Endothelial cell of umbilical vein (primary cell): ENCODE data around the gene CTIF. TPM values are rescaled to one million over a fixed set of nuclear protein-coding genes. Genes with fewer than 3 reads are reported as not detected.

Experiments used
- BruUV-seq: library from RNA; stranded (reverse); fragments of 400-500 nt; replicated peaks from 2 replicates; lab custom pipeline; 2021; lab: Mats Ljungman, UMichigan
- CTCF ChIA-PET: fragments of 300-600, 350-600 bp; sonication (Branson Sonifier 250); formaldehyde crosslinking; loops from one replicate; lab custom pipeline; 2021; ENCODE audit warnings: antibody characterized with exemption, inconsistent platforms; lab: Charles Lee
- POLR2A ChIA-PET: fragments of 300-600, 350-600 bp; sonication (Branson Sonifier 250); formaldehyde crosslinking; loops from one replicate; lab custom pipeline; 2021; ENCODE audit warnings: antibody characterized with exemption, inconsistent platforms; lab: Charles Lee
- DNase-seq: peaks from one replicate; pipeline ENCODE4 v3.0.0-alpha.2; 2011; ENCODE audit warnings: low read depth, low spot score
- FAIRE-seq: peaks from 2 replicates; lab custom pipeline; 2011; peaks lifted over from hg19 to GRCh38; lab: Jason Lieb, UNC
- H2AFZ ChIP-seq: 2 replicates; pipeline ENCODE4 v1.6.0; 2012; ENCODE audit warnings: low read depth, low read length, control low read depth, inconsistent platforms
- H3K27ac ChIP-seq: 2 replicates; pipeline ENCODE4 v1.5.1; 2011; ENCODE audit warnings: low read depth, mild to moderate bottlenecking, control low read depth, low read length, moderate library complexity; ENCODE audit not compliant: insufficient read depth
- H3K27me3 ChIP-seq, 2 experiments: 2 replicates each; pipeline versions ENCODE4 v1.6.0 to v1.6.1; 2011; ENCODE audit warnings: low read length in 2 of 2, mixed read lengths in 1 of 2; ENCODE audit not compliant: control insufficient read depth in 2 of 2, insufficient read depth in 2 of 2
- H3K36me3 ChIP-seq, 2 experiments: 2 replicates in 1 of 2; 3 replicates in 1 of 2; pipeline ENCODE4 v1.5.1; 2011; ENCODE audit warnings: low read length in 2 of 2, mild to moderate bottlenecking in 1 of 2, moderate library complexity in 1 of 2; ENCODE audit not compliant: control insufficient read depth in 2 of 2, insufficient read depth in 2 of 2; ENCODE audit errors: extremely low read depth in 1 of 2
- H3K4me1 ChIP-seq: 3 replicates; pipeline ENCODE4 v1.5.1; 2011; ENCODE audit warnings: mild to moderate bottlenecking, low read length; ENCODE audit not compliant: control insufficient read depth, insufficient read depth; ENCODE audit errors: extremely low read depth
- H3K4me2 ChIP-seq: 2 replicates; pipeline ENCODE4 v1.6.1; 2011; ENCODE audit warnings: low read length, control low read depth, mixed read lengths; ENCODE audit not compliant: insufficient read depth
- H3K4me3 ChIP-seq, 3 experiments: fragments of 200-600 bp in 1 of 3; sonication (generic), shearing (Covaris generic) in 1 of 3; replicated peaks in 1 of 3; 2 replicates each; pipeline ENCODE4 v1.5.1; 2011 to 2016; ENCODE audit warnings: control low read depth in 3 of 3, low read length in 3 of 3, mild to moderate bottlenecking in 2 of 3, inconsistent platforms in 1 of 3, low read depth in 1 of 3, moderate library complexity in 1 of 3; ENCODE audit not compliant: insufficient read depth in 1 of 3
- H3K79me2 ChIP-seq: 2 replicates; pipeline ENCODE4 v1.6.0; 2012; ENCODE audit warnings: low read length, inconsistent platforms; ENCODE audit not compliant: control insufficient read depth, insufficient read depth
- H3K9ac ChIP-seq: replicated peaks from 2 replicates; pipeline ENCODE3; 2011; ENCODE audit warnings: low read length, control low read depth; ENCODE audit not compliant: insufficient read depth; ENCODE audit errors: extremely low read depth
- H3K9me1 ChIP-seq: replicated peaks from 3 replicates; pipeline ENCODE4 v1.6.0; 2011; ENCODE audit warnings: mild to moderate bottlenecking, low read length; ENCODE audit not compliant: control insufficient read depth, insufficient read depth; ENCODE audit errors: extremely low read depth
- H3K9me3 ChIP-seq: replicated peaks from 2 replicates; pipeline ENCODE4 v1.5.1; 2012; ENCODE audit warnings: low read length, inconsistent platforms; ENCODE audit not compliant: control insufficient read depth, insufficient read depth
- H4K20me1 ChIP-seq: replicated peaks from 2 replicates; pipeline ENCODE3; 2011; ENCODE audit warnings: mild to moderate bottlenecking, low read length; ENCODE audit not compliant: control insufficient read depth, insufficient read depth; ENCODE audit errors: extremely low read depth
- CTCF ChIP-seq, 2 donors: IDR thresholded peaks; 1 replicate in 1 of 2; 2 replicates in 1 of 2; pipeline ENCODE4 v1.5.1; 2011; ENCODE audit warnings: low read length in 2 of 2, mild to moderate bottlenecking in 2 of 2, moderate library complexity in 2 of 2, control low read depth in 1 of 2, inconsistent platforms in 1 of 2, low read depth in 1 of 2; ENCODE audit not compliant: insufficient read depth in 1 of 2; ENCODE audit errors: extremely low read depth in 1 of 2
- EZH2 ChIP-seq: IDR thresholded peaks from 2 replicates; pipeline ENCODE4 v1.6.1; 2012; ENCODE audit warnings: borderline replicate concordance, low read depth, mild to moderate bottlenecking, moderate library complexity, low read length, inconsistent platforms; ENCODE audit not compliant: severe bottlenecking
- FOS ChIP-seq: IDR thresholded peaks from 2 replicates; pipeline ENCODE4 v1.6.1; 2011; ENCODE audit warnings: mild to moderate bottlenecking, low read length, moderate library complexity, borderline replicate concordance; ENCODE audit not compliant: insufficient read depth
- GATA2 ChIP-seq: IDR thresholded peaks from 2 replicates; pipeline ENCODE4 v1.7.0; 2011; ENCODE audit warnings: low read depth, mild to moderate bottlenecking, moderate library complexity, mixed read lengths, low read length; ENCODE audit not compliant: insufficient read length, insufficient read depth
- JUN ChIP-seq: IDR thresholded peaks from 2 replicates; pipeline ENCODE4 v1.6.1; 2011; ENCODE audit warnings: borderline replicate concordance, low read depth; ENCODE audit not compliant: insufficient read length, insufficient read depth
- MAX ChIP-seq: IDR thresholded peaks from 2 replicates; pipeline ENCODE4 v1.6.1; 2011; ENCODE audit not compliant: insufficient read depth, insufficient read length
- MYC ChIP-seq: IDR thresholded peaks from one replicate; pipeline ENCODE4 v1.6.1; 2011; ENCODE audit warnings: mild to moderate bottlenecking, low read depth, low read length
- POLR2A ChIP-seq: IDR thresholded peaks from 2 replicates; pipeline ENCODE4 v1.6.1; 2012; ENCODE audit warnings: low read depth, mild to moderate bottlenecking, control low read depth, low read length
- POLR2AphosphoS5 ChIP-seq: IDR thresholded peaks from 2 replicates; pipeline ENCODE4 v1.6.1; 2012; ENCODE audit warnings: low read depth, mild to moderate bottlenecking, control low read depth, low read length, moderate library complexity; ENCODE audit not compliant: insufficient read depth
- dilution Hi-C: fragments of 300-500 bp; cut with MboI; formaldehyde crosslinking; loops from one replicate; pipeline ENCODE4 v1.15.0; 2019; ENCODE audit warnings: low sequenced_read_pairs; ENCODE audit not compliant: extremely low pct_ligation_motif_present
- intact Hi-C: fragments of 100-400 bp; cut with micrococcal nuclease; formaldehyde crosslinking; loops from one replicate; pipeline ENCODE4 v1.10.0; 2022
- polyA plus RNA-seq, 4 experiments: library from polyadenylated mRNA; depleted of rRNA in 3 of 4; stranded (reverse) in 3 of 4; unstranded in 1 of 4; fragments of >200 nt; gene quantifications; 2 replicates each; pipeline versions ENCODE4 v1.2.1 to v1.2.3, GENCODE V29; 2011 to 2012; ENCODE audit warnings: missing spikeins in 1 of 4
- total RNA-seq: library from RNA; stranded (reverse); gene quantifications from 2 replicates; pipeline ENCODE4 v1.2.3, GENCODE V29; 2021

The CTIF gene
- total and polyA plus RNA-seq, 2 donors (not counting 3 experiments of a cell fraction or from before 2014, with no cell fraction given): 20.9 to 57.7 TPM

GRCh38 chr18:48611203-48611602, 72.4 kb downstream of the CTIF start:
- ChIA-PET CTCF (interaction anchor here (1.5 kb wide), 1 partner anchor 135 kb away, joined by 3 read pairs; no protein-coding TSS in a partner anchor), POLR2A (no interaction called here)
- Histone ChIP-seq H3K4me3 (no peak overlapping the region), H3K36me3 (no peaks in the 10 kb centered on the region), H4K20me1 (no peaks in the 10 kb centered on the region), H3K9me3 (no peaks in the 10 kb centered on the region), H3K27ac (no peak overlapping the region), H2AFZ (no peak overlapping the region), H3K4me1 (no peaks in the 10 kb centered on the region), H3K79me2 (peaks cover 5% of the 10 kb centered on the region), H3K4me2 (no peak overlapping the region), H3K9ac (no peak overlapping the region), H3K27me3 (no peaks in the 10 kb centered on the region), H3K9me1 (no peaks in the 10 kb centered on the region)
- TF ChIP-seq FOS (no peak), GATA2 (no peak), POLR2A (no peak), CTCF (IDR thresholded peaks at IDR 0.05; ENCODE audit: extremely low read depth in 1 of 2, insufficient read depth in 1 of 2, low read depth in 1 of 2, low read length in 2 of 2) (no peak), POLR2AphosphoS5 (no peak), JUN (no peak), EZH2 (no peak), MAX (no peak), MYC (no peak)
- BruUV-seq: no TSS peak
- intact Hi-C loops (no loop called here), dilution Hi-C loops (no loop called here)
- DNase-seq (no peak), FAIRE-seq (no peak)
